Cardiac fibroblast (primary cell): ENCODE results near the gene POGK.

Experiments used
- DNase-seq, 2 donors: peaks; one replicate each; pipeline versions ENCODE4 v3.0.0 to v3.0.0-alpha.2; 2010; ENCODE audit warnings: low read depth in 2 of 2
- H3K4me3 ChIP-seq, 2 donors: replicated peaks in 1 of 2; 1 replicate in 1 of 2; 2 replicates in 1 of 2; pipeline ENCODE4 v1.5.1; 2011; ENCODE audit warnings: low read depth in 2 of 2, low read length in 2 of 2, mild to moderate bottlenecking in 2 of 2, moderate library complexity in 1 of 2
- TF ChIP-seq, protein P1 (sequence below): IDR thresholded peaks from one replicate; pipeline ENCODE4 v1.5.1; 2011; ENCODE audit warnings: low read depth, mild to moderate bottlenecking, low read length, inconsistent platforms

Gene POGK, protein sequence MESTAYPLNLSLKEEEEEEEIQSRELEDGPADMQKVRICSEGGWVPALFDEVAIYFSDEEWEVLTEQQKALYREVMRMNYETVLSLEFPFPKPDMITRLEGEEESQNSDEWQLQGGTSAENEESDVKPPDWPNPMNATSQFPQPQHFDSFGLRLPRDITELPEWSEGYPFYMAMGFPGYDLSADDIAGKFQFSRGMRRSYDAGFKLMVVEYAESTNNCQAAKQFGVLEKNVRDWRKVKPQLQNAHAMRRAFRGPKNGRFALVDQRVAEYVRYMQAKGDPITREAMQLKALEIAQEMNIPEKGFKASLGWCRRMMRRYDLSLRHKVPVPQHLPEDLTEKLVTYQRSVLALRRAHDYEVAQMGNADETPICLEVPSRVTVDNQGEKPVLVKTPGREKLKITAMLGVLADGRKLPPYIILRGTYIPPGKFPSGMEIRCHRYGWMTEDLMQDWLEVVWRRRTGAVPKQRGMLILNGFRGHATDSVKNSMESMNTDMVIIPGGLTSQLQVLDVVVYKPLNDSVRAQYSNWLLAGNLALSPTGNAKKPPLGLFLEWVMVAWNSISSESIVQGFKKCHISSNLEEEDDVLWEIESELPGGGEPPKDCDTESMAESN

DNA sequence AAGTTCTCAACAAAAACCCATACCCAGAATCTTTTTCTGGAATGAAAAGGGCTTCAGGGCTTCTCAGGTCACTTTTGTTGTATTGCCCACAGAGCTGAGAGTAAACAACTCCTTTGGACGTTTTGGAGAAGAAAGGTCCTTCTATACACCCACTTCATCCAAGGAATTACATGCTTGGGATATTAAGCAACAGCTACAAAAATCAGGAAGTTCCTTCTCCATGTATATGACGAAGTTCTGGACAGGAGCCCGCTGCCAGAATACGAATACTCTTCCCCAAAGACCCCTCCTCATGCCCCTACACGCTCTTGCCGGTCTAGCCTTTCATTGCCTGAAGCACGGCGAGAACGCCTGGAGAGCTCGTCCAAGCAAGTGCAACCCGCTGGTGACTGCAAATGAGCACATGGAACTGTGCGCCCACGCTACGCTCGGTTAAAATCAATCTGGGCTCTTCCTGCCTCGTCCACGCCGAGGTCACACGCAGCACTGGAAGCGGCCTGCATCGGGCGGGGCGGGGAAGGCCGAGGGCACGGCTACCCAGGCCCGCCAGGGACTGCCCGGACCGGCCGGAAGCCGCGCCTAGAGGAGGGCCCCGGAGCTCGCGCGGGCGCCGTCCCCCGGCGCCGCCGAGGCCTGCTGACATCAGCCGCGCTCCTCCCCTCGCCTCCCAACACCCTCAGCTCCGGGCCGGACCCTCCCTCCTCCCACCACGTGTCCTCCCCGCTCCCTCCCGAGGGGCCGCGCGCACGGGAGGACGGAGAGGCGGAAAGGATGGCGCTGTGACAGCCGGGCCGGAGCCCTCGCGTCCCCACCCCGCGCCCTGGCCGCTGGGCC lies at the start of gene POGK:
TSS of gene POGK (plus strand) at position 710 of the 834 bp plus-strand sequence. CDS start 1,482 bp downstream, outside the sequence.
- peak; percentile 86 to 93 for DNase-seq
- TF ChIP-seq, protein P1, sequence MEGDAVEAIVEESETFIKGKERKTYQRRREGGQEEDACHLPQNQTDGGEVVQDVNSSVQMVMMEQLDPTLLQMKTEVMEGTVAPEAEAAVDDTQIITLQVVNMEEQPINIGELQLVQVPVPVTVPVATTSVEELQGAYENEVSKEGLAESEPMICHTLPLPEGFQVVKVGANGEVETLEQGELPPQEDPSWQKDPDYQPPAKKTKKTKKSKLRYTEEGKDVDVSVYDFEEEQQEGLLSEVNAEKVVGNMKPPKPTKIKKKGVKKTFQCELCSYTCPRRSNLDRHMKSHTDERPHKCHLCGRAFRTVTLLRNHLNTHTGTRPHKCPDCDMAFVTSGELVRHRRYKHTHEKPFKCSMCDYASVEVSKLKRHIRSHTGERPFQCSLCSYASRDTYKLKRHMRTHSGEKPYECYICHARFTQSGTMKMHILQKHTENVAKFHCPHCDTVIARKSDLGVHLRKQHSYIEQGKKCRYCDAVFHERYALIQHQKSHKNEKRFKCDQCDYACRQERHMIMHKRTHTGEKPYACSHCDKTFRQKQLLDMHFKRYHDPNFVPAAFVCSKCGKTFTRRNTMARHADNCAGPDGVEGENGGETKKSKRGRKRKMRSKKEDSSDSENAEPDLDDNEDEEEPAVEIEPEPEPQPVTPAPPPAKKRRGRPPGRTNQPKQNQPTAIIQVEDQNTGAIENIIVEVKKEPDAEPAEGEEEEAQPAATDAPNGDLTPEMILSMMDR: no peak
- H3K4me3 ChIP-seq: peak within 1 kb of the TSS; percentile 66 to 68

DNA sequence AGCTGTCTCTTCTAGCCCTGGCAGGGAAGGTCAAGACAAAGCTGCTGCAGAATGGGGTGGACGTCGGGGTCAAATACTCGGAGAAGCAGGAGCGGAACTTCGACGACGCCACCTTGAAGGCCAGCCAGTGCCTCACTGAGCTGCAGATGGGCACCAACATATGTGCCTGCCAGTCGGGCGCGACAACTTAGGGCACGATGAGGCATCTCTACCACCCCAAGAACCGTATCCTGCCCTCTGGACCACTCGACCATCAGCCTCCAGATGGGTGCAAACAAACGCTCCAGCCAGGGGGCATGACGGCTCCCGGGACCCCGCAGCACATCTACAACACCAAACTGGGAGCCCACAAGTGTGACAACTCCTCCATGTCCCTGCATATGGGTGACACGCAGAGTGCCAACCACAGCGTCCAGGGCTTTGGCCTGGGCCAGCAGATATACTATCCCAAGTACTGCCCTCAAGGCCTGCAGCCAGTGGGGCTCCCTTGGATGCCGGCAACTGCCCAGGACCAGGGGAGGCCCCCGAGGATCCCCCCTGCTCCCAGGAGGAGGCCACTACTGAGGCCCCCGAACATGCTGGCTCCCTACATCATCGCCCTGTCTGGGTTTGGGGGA lies 42.5 kb upstream of the POGK start:
- TF ChIP-seq, protein P1: no peak
- H3K4me3 ChIP-seq: no peak overlapping the region
- no peak for DNase-seq

DNA sequence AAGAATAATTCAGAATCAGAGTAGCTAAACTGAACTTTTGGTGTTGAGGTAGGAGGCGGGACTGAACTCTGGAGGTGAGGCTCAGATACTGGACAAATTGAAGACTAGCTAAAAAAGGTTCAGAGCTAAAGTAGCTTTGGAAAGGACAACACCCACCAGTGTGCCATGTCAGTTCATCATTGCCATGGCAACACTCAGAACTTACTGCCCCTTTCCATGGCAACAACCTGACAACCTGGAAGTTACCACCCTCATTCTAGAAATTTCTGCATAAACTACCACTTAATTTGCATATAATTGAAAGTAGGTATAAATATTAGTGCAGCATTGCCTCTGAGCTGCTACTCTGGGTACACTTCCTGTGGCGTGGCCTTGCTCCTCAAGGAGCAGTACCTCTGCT lies 30.3 kb upstream of the POGK start:
- TF ChIP-seq, protein P1: no peak
- no peak for DNase-seq
- H3K4me3 ChIP-seq: no peak overlapping the region

DNA sequence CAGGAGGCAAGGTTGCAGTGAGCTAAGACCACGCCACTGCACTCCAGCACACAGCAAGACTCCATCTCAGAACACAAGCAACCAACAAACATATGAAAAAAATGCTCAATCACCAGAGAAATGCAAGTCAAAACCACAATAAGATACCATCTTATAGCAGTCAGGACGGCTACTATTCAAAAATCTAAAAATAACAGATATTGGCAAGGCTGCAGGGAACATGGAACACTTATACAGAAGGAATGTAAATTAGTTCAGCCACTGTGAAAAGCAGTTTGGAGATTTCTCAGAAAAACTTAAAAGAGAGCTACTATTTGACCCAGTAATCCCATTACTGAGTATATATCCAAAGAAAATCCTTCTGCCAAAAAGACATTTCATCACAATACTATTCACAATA lies 27.6 kb upstream of the POGK start:
- no peak overlapping the region for H3K4me3 ChIP-seq
- DNase-seq: peak; percentile 2 to 27
- TF ChIP-seq, protein P1: no peak

DNA sequence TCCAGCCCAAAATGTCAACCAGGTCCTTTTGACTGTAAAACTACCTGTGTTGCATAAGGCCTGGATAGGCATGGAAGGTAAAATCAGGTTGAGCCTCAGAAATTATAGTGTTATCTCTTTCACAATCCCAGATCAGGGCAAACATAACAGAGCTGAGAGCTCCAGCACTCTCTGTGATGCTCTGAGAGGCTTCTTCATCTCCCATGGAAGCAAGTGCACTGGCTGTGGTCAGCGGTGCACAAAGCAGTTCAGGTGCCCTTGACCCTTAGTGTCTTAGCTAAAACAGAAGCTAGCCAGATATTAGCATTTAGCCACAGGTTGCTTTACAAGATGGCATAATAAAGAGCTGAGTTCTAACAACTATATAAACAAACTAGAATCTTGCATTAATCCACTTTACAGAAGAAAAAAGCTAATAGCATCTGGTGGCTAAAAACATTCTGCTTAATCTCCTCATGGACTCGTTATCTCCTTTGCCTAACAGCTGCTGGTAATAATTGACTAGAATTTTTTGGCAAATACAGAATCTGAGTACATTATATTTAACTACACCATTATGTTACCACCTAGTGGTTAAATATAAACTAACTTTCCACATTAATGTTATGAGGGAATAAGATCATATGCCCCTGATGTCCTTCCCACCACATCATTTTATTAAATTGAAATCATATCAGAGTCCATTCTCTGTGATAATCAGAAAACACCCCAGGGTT lies 25.6 kb upstream of the POGK start:
- H3K4me3 ChIP-seq: no peak overlapping the region
- DNase-seq: no peak
- TF ChIP-seq, protein P1: no peak

DNA sequence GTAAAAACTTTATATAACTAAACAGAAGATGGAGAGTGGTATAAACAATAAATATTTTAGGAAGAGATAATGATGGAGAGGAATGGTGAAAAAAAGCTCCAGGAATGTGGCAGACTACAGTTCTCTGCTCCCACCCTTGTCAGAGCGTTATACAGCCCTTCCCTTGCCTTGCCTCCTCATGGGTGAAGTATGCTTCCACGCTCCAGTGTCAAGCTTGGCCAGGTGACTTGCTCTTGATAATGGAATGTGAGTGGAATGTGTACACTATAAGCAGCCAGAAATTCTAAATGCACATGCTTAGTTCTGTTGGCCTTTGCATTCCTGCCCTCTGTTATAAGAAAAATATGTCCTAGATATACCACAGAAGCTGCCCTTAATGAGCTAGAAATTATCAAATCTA lies 24.7 kb upstream of the POGK start:
- peak in 1 of 2 donors; percentile 23 for DNase-seq
- H3K4me3 ChIP-seq: no peak overlapping the region
- TF ChIP-seq, protein P1: no peak
